Neural progenitor cell (in vitro differentiated cells): ENCODE data around the gene FGFR2.

ENCODE experiments used
- CTCF ChIP-seq: fragments of 200-600 bp; sonication (generic); IDR thresholded peaks from 2 replicates; pipeline ENCODE4 v1.5.1; 2017; ENCODE audit warnings: antibody characterized with exemption, mild to moderate bottlenecking
- EZH2 ChIP-seq: fragments of 200-600 bp; sonication (generic); IDR thresholded peaks from 2 replicates; pipeline ENCODE4 v1.6.1; 2017; ENCODE audit warnings: antibody characterized with exemption, mild to moderate bottlenecking, moderate library complexity
- EZH2phosphoT487 ChIP-seq: fragments of 200-600 bp; sonication (generic); IDR thresholded peaks from 2 replicates; pipeline ENCODE4 v1.6.1; 2017; ENCODE audit warnings: antibody characterized with exemption

GRCh38 chr10:121624836-121625486, 26.7 kb upstream of the FGFR2 start:
- no peak for TF ChIP-seq CTCF
- no peak for TF ChIP-seq EZH2phosphoT487
- no peak for TF ChIP-seq EZH2
